IPS-NIHi11 (cell line): ENCODE measurements around the gene EPHB1.

Experiments
- DNase-seq: peaks from one replicate; pipeline ENCODE4 v3.0.0; 2012; ENCODE audit warnings: mixed read lengths, low spot score

The EPHB1 gene

DNA sequence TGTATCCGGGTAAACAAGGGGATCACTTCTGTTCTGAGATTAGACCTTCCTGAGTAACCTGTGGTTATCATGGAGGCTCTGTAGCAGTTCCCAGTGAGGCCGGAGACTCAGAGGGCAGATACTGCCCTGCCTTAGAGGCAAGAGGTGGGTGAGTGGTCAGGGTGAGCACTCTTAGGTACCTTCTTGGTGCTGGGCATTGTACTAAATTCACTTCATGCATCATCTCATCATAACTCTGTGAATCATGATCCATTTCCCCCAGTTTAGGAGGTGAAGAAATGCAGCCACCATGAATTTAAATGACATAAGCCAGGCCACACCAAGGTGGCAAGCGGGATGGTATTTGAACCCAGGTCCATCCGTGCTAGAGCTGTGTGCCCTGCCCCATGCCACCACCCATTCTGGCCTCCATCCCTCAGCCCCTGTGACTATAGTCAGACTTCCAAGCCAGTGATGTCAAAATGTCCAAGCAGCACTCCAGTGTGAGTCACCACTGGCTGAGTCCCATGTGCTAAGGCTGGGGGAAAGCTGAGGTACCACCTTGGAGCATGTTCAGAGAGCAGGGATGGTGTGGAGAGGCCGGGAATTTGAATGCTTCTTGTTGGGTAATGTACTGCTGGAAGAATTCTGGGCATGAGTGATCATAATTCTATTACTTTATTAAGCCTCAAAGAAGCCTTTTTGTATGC lies 88.8 kb downstream of the EPHB1 start:
- no peak for DNase-seq

DNA sequence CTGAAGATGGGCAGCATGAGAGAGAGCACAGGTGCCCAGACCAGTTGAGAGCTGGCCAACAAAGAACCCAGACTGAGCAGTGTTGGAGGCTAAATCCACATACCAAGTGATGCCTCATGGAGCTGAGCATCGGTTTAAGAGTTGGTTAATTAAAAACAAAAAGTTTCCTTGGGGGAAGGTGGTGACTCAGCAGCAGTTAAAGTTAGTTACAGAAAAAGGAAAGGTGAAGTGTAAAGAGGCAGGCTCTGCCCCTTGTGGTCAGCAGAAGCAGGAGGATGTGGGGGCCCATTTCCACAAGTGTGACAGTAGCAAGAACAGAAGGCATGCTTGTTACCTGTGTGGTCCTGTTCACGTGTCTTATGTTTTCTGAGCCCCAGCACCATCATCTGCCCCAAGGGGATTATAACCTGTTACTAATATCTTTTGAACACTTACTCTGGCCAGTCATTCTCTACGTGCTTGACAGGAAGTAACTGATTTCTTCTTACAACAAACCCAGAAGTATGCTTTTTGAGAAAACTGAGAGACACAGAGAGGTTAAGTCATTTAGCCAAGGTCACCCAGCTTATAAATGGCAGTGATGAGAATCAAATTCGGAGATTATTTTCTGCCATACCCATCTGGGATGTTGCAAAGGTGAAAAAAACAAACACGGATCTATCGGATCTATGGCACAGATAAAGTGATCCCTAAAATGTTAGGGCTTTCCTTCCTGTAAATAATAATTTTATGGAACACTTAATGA lies 91.0 kb downstream of the EPHB1 start:
- DNase-seq, result no peak

- DNase-seq, result no peak
These were observed 91.9 kb downstream of the EPHB1 start for GRCh38 chr3:134886991-134887390.

GRCh38 chr3:134887536-134887935 lies 92.5 kb downstream of the EPHB1 start:
- no peak for DNase-seq

- DNase-seq, result no peak
These were observed 97.3 kb downstream of the EPHB1 start for GRCh38 chr3:134892326-134892725.

- DNase-seq, result no peak
These were observed 97.7 kb downstream of the EPHB1 start for GRCh38 chr3:134892761-134893160.

- DNase-seq, result no peak
These were observed 99.5 kb downstream of the EPHB1 start for GRCh38 chr3:134894533-134894932.

DNA sequence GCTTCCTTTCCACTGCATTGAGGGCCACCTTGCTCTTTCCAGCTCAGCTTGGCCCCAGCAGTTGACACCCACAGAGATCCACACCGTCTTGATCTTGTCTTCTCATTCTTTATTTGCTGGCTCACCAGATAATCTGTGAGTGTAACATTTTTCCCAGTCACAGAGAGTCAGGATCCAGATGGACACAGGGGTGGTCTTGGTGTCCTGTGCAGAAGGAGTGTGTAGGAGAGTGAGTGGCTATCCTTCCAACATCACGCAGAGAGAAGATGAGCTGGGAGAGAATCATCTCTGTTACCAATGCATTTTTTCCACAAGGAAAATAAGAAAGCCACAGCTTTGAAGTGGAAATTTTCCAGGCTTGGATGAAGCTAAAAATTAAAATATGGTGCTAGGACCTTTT lies 100.1 kb downstream of the EPHB1 start:
- no peak for DNase-seq

DNA sequence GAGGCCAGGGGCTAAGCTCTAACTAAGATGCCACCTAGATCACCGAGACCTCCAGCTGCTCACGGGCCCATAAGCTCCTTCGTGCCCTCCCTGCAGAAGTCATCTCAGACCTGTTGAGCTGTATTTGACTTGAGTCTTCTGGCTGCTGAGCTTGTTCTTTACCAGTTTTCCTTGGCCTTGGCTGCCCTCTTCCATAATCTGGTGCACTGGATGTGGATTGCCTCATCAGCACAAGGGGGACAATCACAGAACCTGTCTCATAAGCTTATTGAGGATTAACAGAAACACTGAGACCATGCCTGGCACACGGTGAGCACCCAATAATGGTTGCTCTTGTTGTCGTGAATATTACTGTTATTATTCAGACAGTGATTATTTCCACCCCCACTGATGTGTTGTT lies 101.1 kb downstream of the EPHB1 start:
- DNase-seq, result no peak

GRCh38 chr3:134896696-134897095 lies 101.6 kb downstream of the EPHB1 start:
- DNase-seq, result no peak

DNA sequence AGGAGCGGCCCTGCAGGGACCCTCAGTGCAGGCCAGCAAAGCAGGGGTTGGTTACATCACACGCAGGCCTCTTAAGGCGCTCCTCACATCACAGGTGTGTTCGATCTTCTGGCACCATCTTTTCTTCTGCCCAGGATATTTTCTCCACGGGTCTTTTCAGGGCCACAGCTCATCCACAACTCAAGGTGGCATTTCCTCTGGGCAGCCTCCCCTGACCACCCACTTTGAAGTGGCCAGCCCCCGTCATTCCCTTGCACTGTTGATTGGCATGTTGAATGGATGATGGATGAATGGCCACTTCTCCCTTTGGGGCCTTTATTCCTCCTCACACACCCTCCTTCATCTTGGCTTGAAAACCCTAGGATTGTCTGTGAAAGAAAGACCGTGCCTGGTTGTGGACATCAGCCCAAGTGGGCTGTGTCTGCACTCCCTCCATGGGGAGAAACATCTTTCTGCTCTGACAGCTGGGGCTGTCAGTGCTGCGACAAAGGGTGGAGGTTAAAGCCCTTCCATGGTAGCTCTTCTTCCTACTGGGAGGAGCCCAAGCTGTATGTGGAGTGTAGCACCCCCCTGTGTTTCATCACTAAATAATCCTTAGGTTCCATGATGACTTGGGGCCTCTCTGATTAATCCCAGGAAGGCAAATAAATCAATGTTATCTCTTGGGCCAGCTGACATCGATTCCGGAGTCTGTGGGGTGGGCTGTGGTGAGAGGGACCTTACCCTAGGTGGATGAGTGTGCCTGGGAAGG lies 102.5 kb downstream of the EPHB1 start:
- no peak for DNase-seq

- no peak for DNase-seq
These were observed 103.2 kb downstream of the EPHB1 start for GRCh38 chr3:134898181-134898754.

DNA sequence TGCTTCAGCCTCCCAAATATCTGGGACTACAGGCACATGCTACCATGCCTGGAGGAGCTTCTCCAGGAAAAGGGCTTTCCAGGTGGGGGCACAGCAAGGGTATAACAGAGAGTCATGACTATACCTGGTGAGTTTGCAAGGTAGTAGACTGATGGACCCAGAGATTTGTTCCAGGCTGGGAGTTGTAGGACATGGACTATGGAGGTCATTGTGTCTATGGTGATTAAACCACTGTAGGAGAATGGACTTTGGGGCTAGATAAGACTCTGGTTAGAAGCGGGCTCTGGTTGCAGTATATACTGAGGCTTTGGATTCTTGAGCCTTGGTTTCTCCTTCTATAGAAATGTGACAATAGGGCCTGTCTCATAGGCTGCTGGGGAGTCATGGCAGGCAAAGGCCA lies 104.7 kb downstream of the EPHB1 start:
- DNase-seq, result no peak

DNA sequence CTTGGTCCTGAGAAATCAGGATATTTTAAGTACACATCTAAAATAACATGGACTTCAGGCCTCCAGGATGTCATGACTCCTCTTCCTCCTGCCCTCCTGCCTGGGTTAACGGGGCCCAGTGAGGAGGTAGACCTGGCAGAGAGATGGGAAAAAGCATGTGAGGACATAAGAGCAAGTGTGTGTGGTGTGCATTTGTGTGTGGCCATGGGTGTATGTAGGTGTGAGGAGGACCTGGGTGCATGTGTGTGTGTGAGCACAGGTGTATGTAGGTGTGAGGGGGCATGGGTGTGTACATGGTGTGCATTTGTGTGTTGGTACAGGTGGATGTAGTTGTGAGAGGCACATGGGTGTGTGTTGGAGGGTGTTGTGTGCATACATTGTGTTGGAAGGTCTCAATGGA lies 105.4 kb downstream of the EPHB1 start:
- no peak for DNase-seq

- DNase-seq, result peak; percentile 41
These were observed 106.4 kb downstream of the EPHB1 start for GRCh38 chr3:134901461-134901860.

- DNase-seq, result no peak
These were observed 108.8 kb downstream of the EPHB1 start for GRCh38 chr3:134903837-134904236.

- DNase-seq, result no peak
These were observed 109.2 kb downstream of the EPHB1 start for GRCh38 chr3:134904241-134904771.

GRCh38 chr3:134904776-134905646 lies 110.0 kb downstream of the EPHB1 start:
- peak; percentile 53 for DNase-seq

DNA sequence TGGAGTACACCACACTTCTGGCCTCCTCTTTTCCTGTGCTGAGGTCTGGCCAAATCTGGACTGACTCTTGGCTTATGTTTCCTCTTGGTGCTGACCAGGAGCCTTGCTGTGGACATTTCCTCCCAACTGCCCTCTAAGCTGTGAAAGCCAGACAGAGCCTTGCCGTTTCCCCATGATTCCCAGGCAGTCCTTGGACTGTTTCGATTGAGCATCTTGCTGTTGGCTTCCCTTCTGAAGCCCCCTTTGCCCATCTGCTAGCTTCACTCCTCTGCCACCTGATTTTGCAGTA lies 110.5 kb downstream of the EPHB1 start:
- DNase-seq, result no peak

DNA sequence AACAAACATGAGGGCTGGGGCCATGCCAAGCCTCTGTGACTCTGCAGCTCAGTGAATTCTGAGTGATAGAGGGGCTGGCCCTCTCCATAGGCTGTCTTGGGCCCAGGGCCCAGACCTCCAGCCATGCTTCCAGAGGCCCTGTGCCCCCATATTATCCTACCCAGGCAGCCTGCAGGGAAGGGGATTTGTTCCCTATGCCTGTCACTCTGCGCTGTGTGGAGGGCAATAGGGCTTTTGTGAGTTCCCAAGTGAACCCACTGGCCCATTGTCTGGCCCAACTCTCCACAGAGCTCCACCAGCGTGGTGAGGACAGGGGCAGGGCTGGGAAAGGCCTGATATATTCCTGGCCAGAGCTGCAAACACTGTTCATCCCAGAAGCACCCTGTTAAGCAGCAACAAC lies 113.2 kb downstream of the EPHB1 start:
- no peak for DNase-seq

DNA sequence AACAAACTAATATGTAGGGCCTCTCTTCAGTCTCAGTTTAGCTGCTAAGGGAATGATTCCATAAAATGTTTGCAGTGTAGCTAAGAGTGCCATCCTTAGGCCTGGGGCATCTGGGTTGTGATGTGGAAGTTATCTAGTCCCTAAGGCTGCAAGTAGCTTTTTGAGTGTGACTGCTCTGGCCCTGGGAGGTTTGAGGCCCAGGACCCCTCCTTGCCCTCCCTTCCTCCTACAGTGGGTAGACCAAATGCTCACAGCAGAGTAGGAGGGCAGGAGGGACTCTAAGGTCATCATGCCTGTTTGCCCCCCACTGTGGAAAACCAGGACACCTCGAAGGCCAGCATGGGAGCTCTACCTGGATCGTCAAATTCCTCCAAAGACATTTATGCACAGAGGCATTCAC lies 115.0 kb downstream of the EPHB1 start:
- no peak for DNase-seq
